Measurements from ENCODE around the gene PRKCH.

PRKCH gene

DNA sequence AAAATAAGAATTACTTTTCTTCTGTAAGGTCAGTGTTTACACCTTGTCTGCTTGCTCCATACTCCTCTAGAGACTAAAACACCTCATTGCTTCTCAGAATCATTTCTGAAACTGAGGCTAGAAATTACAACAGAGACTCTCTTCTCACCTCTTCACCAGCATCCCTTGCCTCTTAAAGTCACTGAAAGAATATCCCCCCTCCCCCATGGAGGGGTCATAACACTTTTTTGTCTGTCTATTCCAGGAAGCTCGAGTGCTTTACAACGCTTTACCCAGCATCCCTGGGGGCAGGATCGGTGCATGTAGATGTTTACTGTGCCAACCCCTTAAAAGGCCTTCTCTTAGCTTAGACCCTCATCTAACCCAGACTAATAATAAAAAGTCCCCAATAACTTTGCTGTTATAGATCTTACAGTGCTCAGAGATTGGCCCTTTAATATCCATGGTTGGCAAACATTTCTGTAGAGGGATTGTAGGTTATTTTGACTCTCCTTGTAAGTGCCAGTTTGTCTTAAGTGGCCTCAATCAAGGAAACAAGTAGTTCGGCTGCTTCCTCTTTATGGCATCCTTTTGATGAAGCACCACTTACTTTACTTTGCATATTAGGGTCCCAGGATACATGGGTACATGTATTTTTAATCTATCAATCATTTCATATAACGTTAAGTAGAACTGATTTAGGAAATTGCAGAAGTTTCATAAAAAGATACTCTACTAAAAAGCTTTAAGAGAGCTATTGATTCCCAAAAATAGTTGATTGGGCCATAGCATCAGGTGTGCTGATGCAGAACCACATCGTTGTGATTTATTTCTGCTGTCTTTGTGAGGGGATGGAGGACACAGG is 29.3 kb downstream of the PRKCH start:
- no peaks in the 10 kb centered on the region for H3K36me3 ChIP-seq (ENCODE audit: insufficient read depth, low read depth, low read length)
- no peak overlapping the region for H3K9ac ChIP-seq (ENCODE audit: low read depth, low read length)
- no peaks in the 10 kb centered on the region for H3K27me3 ChIP-seq (ENCODE audit: insufficient read depth, low read length)
- H3K9me3 ChIP-seq (ENCODE audit: insufficient read depth, low read depth, low read length): no peaks in the 10 kb centered on the region
- H3K27ac ChIP-seq (ENCODE audit: low read length): no peak overlapping the region
- peaks cover 3% of the 10 kb centered on the region for H3K4me1 ChIP-seq (ENCODE audit: insufficient read depth, low read length)
- H3K4me3 ChIP-seq (ENCODE audit: low read length): no peak overlapping the region

DNA sequence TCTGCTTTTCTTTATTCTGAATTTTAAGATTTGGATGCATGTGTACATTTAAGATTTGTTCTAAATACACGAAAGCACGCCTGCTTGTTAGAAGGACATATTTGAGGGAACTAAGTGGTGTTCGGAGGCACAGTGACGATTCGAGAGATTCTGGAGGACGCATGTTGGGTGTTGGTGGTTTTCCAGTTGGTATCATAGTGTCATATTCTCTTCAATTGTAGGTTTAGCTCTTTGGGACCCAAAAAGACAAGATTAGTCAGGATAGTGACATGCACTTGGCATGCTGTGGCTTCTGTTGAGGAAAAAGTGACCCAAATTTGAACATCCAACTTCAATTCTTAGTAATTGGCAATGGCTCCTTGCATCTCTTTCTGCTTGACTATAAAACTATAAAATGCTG is 30.1 kb downstream of the PRKCH start:
- H3K4me3 ChIP-seq (ENCODE audit: low read length): no peak overlapping the region
- H3K9ac ChIP-seq (ENCODE audit: low read depth, low read length): no peak overlapping the region
- no peaks in the 10 kb centered on the region for H3K36me3 ChIP-seq (ENCODE audit: insufficient read depth, low read depth, low read length)
- no peaks in the 10 kb centered on the region for H3K27me3 ChIP-seq (ENCODE audit: insufficient read depth, low read length)
- H3K27ac ChIP-seq (ENCODE audit: low read length): no peak overlapping the region
- peaks cover 8% of the 10 kb centered on the region for H3K4me1 ChIP-seq (ENCODE audit: insufficient read depth, low read length)
- H3K9me3 ChIP-seq (ENCODE audit: insufficient read depth, low read depth, low read length): no peaks in the 10 kb centered on the region

DNA sequence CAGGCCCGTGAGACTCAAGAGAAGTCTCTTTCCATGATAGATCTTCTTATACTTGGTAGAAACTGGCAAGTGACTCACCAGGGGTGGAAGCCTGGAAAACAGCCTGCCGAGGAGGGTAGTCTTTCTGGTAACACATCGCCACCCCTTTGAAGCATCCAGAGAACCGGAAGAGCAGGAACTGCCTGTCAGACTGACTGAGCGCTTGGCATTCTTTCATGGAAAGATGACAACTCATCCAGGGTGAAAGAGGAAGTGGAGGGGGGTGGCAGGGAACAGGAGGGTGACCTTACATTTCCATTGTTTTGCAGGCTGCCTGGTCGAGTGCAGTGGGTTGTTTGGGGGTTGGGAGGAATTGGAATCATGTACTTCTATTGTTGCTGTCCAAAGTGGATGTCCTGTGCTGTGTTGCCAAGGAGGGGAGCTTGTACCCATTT is 34.5 kb downstream of the PRKCH start:
- Histone ChIP-seq H3K27me3 (ENCODE audit: insufficient read depth, low read length) (no peaks in the 10 kb centered on the region), H3K9ac (ENCODE audit: low read depth, low read length) (no peak overlapping the region), H3K36me3 (ENCODE audit: insufficient read depth, low read depth, low read length) (no peaks in the 10 kb centered on the region), H3K9me3 (ENCODE audit: insufficient read depth, low read depth, low read length) (no peaks in the 10 kb centered on the region), H3K27ac (ENCODE audit: low read length) (no peak overlapping the region), H3K4me1 (ENCODE audit: insufficient read depth, low read length) (peaks cover 9% of the 10 kb centered on the region; the same call in 1 of the 2 replicates), H3K4me3 (ENCODE audit: low read length) (no peak overlapping the region)

DNA sequence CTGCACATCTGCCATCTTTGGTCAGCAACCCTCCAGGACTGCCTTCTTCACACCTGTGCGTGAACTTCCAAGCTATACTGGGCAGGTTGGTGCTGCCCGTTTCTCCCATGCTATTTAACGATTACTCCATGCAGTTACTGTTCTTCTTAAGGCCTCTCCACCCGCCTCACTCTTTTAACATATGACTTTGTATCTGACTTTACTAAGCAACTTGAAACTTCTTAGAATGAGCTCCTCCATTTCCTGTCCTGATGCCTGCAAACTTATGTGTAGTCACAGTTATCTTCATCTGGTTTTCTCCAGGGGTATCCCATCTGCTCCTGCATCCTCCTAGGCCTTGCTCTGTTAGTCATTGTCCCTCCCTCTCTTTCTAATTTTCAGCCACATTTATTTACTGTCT is 35.7 kb downstream of the PRKCH start:
- Histone ChIP-seq H3K27me3 (ENCODE audit: insufficient read depth, low read length) (no peaks in the 10 kb centered on the region), H3K27ac (ENCODE audit: low read length) (no peak overlapping the region), H3K4me1 (ENCODE audit: insufficient read depth, low read length) (peaks cover 9% of the 10 kb centered on the region; the same call in 1 of the 2 replicates), H3K4me3 (ENCODE audit: low read length) (no peak overlapping the region), H3K9me3 (ENCODE audit: insufficient read depth, low read depth, low read length) (no peaks in the 10 kb centered on the region), H3K9ac (ENCODE audit: low read depth, low read length) (no peak overlapping the region), H3K36me3 (ENCODE audit: insufficient read depth, low read depth, low read length) (no peaks in the 10 kb centered on the region)

DNA sequence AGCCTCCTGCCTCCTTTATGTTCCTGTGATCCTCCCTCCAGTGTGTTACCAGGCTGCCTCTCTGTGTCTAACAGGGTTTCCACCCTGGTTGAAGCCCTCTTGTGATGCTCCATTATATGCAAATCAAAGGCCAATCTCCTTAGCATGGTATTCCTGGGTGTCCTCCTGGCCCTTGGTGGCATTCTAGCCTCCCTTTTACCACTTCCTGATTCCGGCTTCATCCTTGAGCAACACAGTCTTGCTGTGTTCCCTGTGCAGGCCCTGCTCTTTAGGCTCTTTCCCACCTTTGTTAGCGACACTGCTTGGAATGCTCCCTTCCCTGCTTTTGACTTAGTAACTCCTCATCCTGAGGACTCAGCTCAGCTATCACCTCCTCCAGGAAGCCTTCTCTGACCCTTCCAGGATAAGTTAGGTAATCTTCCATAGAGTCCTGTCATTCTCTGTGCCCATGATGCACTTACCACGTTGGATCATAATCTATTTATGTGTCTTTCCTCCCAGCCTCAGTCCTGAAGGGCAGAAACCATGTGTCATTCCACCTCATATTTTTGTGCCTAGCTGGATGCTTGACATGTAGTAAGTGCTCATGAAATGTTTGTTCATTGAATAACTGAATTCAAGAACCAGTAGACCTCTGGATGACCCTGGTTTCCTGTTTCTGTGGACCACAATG is 37.3 kb downstream of the PRKCH start:
- H3K9me3 ChIP-seq (ENCODE audit: insufficient read depth, low read depth, low read length): no peaks in the 10 kb centered on the region
- H3K9ac ChIP-seq (ENCODE audit: low read depth, low read length): no peak overlapping the region
- H3K27ac ChIP-seq (ENCODE audit: low read length): no peak overlapping the region
- peaks cover 9% of the 10 kb centered on the region; the same call in 1 of the 2 replicates for H3K4me1 ChIP-seq (ENCODE audit: insufficient read depth, low read length)
- H3K4me3 ChIP-seq (ENCODE audit: low read length): no peak overlapping the region
- no peaks in the 10 kb centered on the region for H3K27me3 ChIP-seq (ENCODE audit: insufficient read depth, low read length)
- H3K36me3 ChIP-seq (ENCODE audit: insufficient read depth, low read depth, low read length): no peaks in the 10 kb centered on the region

DNA sequence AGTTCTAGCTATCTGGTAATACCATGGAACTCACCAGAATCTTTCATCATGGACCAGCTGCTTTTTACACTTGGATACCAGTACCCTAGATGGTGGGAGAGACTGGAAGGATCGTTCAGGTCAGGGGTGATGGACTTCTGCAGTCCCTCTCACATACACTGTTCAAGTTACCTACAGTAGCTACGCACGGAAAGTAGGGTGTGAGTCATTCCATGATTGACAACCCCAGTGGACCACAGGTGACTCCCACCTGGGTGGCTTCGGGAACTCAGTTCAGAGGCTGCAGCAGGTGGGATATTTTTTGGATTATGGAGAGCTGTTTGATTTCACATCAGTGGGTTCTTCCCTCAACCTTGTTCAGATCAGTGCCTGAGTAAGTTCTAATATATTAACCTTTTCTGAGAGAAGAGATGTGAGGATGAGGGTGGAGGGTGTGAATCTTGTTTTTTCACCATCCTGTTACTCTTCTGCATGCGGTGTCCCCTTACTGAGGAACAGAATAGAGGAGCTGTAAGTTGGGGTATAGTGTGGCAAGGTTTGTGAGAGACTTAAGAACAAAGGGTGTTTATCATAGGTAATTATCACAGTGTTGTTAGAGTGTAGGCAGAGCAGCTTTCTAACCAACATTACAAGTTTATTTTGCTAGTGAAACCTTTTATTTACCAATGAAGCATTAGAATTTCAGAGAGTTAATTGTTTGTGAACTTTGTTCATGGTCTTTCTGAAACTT is 39.6 kb downstream of the PRKCH start:
- no peak overlapping the region for H3K4me3 ChIP-seq (ENCODE audit: low read length)
- peaks cover 5% of the 10 kb centered on the region; the same call in 1 of the 2 replicates for H3K4me1 ChIP-seq (ENCODE audit: insufficient read depth, low read length)
- no peak overlapping the region for H3K27ac ChIP-seq (ENCODE audit: low read length)

DNA sequence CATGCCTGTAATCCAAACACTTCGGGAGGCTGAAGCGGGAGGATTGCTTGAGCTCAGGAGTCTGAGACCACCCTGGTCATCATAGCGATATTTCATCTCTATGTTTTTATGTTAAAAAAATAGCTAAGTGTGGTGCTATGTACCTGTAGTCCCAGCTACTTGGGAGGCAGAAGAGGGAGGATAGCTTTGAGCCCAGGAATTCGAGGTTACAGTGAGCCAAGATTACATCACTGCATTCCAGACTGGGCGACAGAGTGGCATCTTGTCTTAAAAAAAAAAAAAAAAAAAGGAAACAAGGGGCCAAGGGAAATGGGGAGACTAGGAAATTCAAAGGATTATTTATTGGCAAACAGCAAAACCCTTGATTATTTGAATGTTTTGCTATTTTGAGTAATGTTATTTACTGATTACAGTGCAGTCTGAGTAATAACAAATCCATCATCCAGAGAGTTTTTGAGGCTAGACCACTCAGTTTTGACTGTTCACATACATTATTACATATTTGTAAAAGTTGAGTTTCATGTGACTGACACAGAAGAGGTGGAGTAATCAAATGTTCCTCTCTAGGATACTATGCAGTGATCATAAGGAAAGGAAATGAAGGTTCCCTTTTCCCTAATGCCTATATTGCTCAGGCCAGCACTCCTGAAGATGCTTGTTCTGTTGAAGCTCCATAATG is 40.8 kb downstream of the PRKCH start:
- Histone ChIP-seq H3K27ac (ENCODE audit: low read length) (no peak overlapping the region), H3K36me3 (ENCODE audit: insufficient read depth, low read depth, low read length) (no peaks in the 10 kb centered on the region), H3K9ac (ENCODE audit: low read depth, low read length) (no peak overlapping the region), H3K27me3 (ENCODE audit: insufficient read depth, low read length) (no peaks in the 10 kb centered on the region), H3K9me3 (ENCODE audit: insufficient read depth, low read depth, low read length) (no peaks in the 10 kb centered on the region), H3K4me3 (ENCODE audit: low read length) (no peak overlapping the region), H3K4me1 (ENCODE audit: insufficient read depth, low read length) (no peaks in the 10 kb centered on the region)

More for the DNA sequence above, 39.6 kb downstream of the PRKCH start:
- Histone ChIP-seq H3K9ac (ENCODE audit: low read depth, low read length) (no peak overlapping the region), H3K36me3 (ENCODE audit: insufficient read depth, low read depth, low read length) (no peaks in the 10 kb centered on the region), H3K9me3 (ENCODE audit: insufficient read depth, low read depth, low read length) (no peaks in the 10 kb centered on the region), H3K27me3 (ENCODE audit: insufficient read depth, low read length) (no peaks in the 10 kb centered on the region)

DNA sequence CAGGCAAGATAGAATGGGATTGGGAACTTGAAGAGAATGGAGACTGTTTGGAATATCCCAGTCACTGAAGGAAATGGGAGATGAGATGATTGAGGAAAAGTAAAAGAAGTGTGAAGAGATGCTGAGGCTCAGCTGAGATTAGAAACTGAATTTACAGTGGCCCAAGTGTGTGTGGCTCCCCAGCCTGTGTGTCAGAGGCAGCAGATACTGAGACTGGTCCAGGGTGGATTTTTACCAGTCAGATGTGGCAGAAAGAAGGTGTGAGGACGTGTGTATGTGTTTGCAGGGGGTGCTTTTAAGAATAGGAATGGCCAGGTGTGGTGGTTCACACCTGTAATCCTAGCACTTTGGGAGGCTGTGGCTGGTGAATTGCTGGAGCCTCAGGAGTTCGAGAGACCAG is 42.9 kb downstream of the PRKCH start:
- Histone ChIP-seq H3K4me1 (ENCODE audit: insufficient read depth, low read length) (0 out of 2 replicates have a peak, but pooled peaks cover 4% of the 10 kb centered on the region), H3K4me3 (ENCODE audit: low read length) (no peak overlapping the region), H3K27ac (ENCODE audit: low read length) (no peak overlapping the region), H3K9ac (ENCODE audit: low read depth, low read length) (no peak overlapping the region), H3K27me3 (ENCODE audit: insufficient read depth, low read length) (no peaks in the 10 kb centered on the region), H3K9me3 (ENCODE audit: insufficient read depth, low read depth, low read length) (no peaks in the 10 kb centered on the region), H3K36me3 (ENCODE audit: insufficient read depth, low read depth, low read length) (no peaks in the 10 kb centered on the region)

DNA sequence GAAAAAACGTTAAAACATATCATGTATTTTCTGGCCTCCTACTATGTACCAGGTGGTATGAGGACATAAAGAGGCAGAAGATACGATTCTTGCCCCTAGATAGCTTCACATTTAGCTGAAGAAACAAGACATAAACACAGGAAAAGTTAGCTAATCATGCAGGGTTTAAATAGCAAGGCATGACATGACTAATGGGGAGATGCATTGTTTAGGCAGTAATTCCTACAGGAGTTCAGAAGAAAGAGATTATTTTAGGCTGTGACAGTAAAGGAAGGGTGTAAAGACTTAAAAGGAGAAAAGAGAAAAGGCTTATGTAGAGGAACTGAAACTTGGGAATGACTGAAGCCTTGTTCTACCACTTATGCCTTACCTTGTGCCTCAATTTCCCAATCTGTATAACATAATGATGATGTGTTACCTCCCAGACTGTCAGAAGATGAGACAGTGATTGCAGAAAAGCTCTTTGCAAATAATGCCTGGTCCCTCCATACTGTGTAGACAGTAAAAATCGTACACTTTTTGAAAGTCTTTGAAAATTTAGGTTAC is 44.4 kb downstream of the PRKCH start:
- Histone ChIP-seq H3K4me1 (ENCODE audit: insufficient read depth, low read length) (0 out of 2 replicates have a peak, but pooled peaks cover 4% of the 10 kb centered on the region), H3K27ac (ENCODE audit: low read length) (no peak overlapping the region), H3K4me3 (ENCODE audit: low read length) (no peak overlapping the region), H3K36me3 (ENCODE audit: insufficient read depth, low read depth, low read length) (no peaks in the 10 kb centered on the region), H3K9ac (ENCODE audit: low read depth, low read length) (no peak overlapping the region), H3K9me3 (ENCODE audit: insufficient read depth, low read depth, low read length) (no peaks in the 10 kb centered on the region), H3K27me3 (ENCODE audit: insufficient read depth, low read length) (no peaks in the 10 kb centered on the region)

DNA sequence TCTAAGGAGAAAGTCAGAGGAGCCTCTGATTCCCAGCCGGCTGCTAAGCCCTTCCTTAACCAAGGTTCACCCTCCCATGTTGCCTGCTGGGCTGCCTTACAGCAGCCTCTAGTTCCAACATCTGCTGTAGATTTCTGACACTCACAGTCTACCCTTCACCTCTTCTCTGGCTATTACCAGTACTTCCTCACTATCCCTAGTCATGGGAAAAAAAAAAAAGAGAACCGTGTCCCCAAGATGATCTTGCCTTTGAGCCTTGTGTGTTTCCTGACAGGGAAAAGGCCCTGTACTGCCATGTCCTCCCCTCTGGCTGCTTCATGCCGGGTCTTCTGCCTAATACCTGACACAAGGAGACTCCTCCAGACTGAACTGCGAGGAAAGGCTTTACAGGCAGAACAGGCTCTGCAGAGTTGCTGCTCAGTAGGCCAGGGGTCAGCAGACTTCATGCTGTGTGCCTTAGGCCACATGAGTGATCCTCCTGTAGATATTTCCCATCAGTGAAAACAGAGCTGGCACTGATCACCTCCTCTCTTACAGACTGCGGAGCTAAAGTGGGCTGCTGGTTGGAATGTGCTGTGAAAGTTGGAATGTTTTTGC is 46.8 kb downstream of the PRKCH start:
- Histone ChIP-seq H3K4me3 (ENCODE audit: low read length) (no peak overlapping the region), H3K36me3 (ENCODE audit: insufficient read depth, low read depth, low read length) (no peaks in the 10 kb centered on the region), H3K27me3 (ENCODE audit: insufficient read depth, low read length) (no peaks in the 10 kb centered on the region), H3K4me1 (ENCODE audit: insufficient read depth, low read length) (0 out of 2 replicates have a peak, but pooled peaks cover 4% of the 10 kb centered on the region), H3K27ac (ENCODE audit: low read length) (no peak overlapping the region), H3K9ac (ENCODE audit: low read depth, low read length) (no peak overlapping the region), H3K9me3 (ENCODE audit: insufficient read depth, low read depth, low read length) (peaks cover 10% of the 10 kb centered on the region; the same call in 1 of the 2 replicates)

Measured in iPS-20b (cell line).